Smooth muscle cell (in vitro differentiated cells): Measurements from ENCODE around the gene CLK3. TPM values are rescaled to one million over a fixed set of nuclear protein-coding genes. Genes with fewer than 3 reads are reported as not detected.

Experiments used
- DNase-seq: peaks from one replicate; lab custom pipeline; 2025; ENCODE audit not compliant: unreplicated experiment; lab: John Stamatoyannopoulos, UW
- H2AFZ ChIP-seq: fragments of 200-600 bp; sonication (generic); 2 replicates; pipeline ENCODE4 v1.6.0; 2016; ENCODE audit warnings: antibody characterized with exemption, low read depth, mild to moderate bottlenecking
- H3F3A ChIP-seq: fragments of 200-600 bp; sonication (generic); 2 replicates; pipeline ENCODE4 v1.6.0; 2017; ENCODE audit warnings: antibody characterized with exemption, low read depth
- H3K27ac ChIP-seq: fragments of 200-600 bp; sonication (generic); 2 replicates; pipeline ENCODE4 v1.5.1; 2016; ENCODE audit warnings: low read depth, mild to moderate bottlenecking
- H3K27me3 ChIP-seq: fragments of 200-600 bp; sonication (generic); 2 replicates; pipeline ENCODE4 v1.6.1; 2016; ENCODE audit warnings: low read depth, mild to moderate bottlenecking
- H3K36me3 ChIP-seq: fragments of 200-600 bp; sonication (generic); 2 replicates; pipeline ENCODE4 v1.5.1; 2016; ENCODE audit warnings: low read depth
- H3K4me1 ChIP-seq: fragments of 200-600 bp; sonication (generic); 2 replicates; pipeline ENCODE4 v1.5.1; 2016; ENCODE audit warnings: low read depth
- H3K4me2 ChIP-seq: fragments of 200-600 bp; sonication (generic); 2 replicates; pipeline ENCODE4 v1.6.0; 2016; ENCODE audit warnings: mild to moderate bottlenecking
- H3K4me3 ChIP-seq: fragments of 200-600 bp; sonication (generic); 2 replicates; pipeline ENCODE4 v1.5.1; 2016; ENCODE audit warnings: mild to moderate bottlenecking
- H3K79me2 ChIP-seq: fragments of 200-600 bp; sonication (generic); 2 replicates; pipeline ENCODE4 v1.6.0; 2016; ENCODE audit warnings: low read depth, mild to moderate bottlenecking
- H3K9ac ChIP-seq: fragments of 200-600 bp; sonication (generic); 2 replicates; pipeline ENCODE4 v1.6.0; 2016; ENCODE audit warnings: low read depth
- H3K9me3 ChIP-seq: fragments of 200-600 bp; sonication (generic); replicated peaks from 2 replicates; pipeline ENCODE4 v1.5.1; 2016; ENCODE audit warnings: low read depth
- H4K20me1 ChIP-seq: fragments of 200-600 bp; sonication (generic); 2 replicates; pipeline ENCODE4 v1.6.0; 2016; ENCODE audit warnings: low read depth
- WGBS: methylation state at CpG from one replicate; pipeline ENCODE4 v1.1.7; 2016; ENCODE audit warnings: low lambda C conversion rate; 5-methylcytosine and 5-hydroxymethylcytosine counted together
- polyA plus RNA-seq: library from polyadenylated mRNA; unstranded; fragments of >200 nt; fragmentation: Nextera tagmentation; extraction: Ambion mirVana; gene quantifications from 2 replicates; pipeline ENCODE4 v1.2.1, GENCODE V29; 2016
- total RNA-seq: library from RNA; depleted of rRNA; stranded (reverse); fragments of >200 nt; gene quantifications from 2 replicates; pipeline ENCODE4 v1.2.3, GENCODE V29; 2014
- TF ChIP-seq, protein P1 (sequence below): fragments of 200-600 bp; sonication (generic); IDR thresholded peaks from 2 replicates; pipeline ENCODE4 v1.5.1; 2017; ENCODE audit warnings: borderline replicate concordance, mild to moderate bottlenecking, antibody characterized with exemption; ENCODE audit not compliant: insufficient read depth, poor library complexity, severe bottlenecking

CLK3 gene
- total RNA-seq (92.4 and 105 TPM in 2 replicates), polyA plus RNA-seq (68.8 and 72.6 TPM in 2 replicates)

DNA sequence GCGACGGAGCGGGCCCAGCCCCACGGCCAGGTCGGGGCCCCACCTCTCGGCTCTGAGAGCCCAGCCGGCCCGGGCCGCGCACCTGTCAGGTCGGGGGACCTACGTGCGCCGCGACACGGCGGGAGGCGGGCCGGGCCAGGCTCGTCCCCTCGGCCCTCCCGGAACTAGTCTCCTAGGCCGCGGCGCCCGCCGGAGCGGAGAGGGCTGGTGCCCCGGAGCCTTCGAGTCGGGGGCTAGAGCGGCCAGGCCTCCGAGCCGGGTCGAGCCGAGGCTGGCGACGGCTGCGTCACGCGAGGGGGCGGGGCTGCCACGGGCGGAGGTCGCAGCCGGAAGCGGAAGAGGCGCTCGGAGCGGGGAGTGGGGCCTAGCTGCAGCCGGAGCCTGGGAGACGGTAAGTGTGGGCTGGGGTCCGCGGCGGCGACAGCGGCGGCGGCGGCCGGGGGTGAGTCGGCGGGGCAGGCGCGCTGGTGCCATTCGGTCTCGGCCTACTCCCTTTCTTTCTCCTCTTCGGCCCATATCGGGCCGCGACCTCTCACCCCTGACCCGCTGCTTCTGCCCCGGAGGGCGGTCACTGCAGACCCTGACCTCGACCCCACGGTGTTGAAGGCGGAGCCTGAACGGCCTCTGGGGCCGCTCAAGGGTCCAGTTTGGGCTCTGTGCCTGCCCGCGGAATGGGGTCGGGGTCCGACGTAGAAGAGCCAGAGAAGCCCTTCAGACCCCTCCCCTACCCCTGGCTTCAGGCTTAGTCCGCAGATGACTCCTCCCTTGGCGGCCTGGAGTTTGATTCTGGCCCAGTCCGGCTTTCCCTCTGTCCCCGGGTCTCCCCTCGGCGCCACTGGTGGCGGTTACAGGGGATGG lies at the start of gene CLK3:
Gene CLK3, plus strand, starts transcription at position 329 of the 858 bp plus-strand sequence. CDS start 3,361 bp downstream, outside the sequence.
- Histone ChIP-seq H3K4me3 (peak within 1 kb of the TSS; percentile 92), H4K20me1 (peaks cover 46% of the 10 kb centered on the region), H3K27me3 (no peaks in the 10 kb centered on the region), H3K9me3 (no peaks in the 10 kb centered on the region), H3K4me2 (peak within 1 kb of the TSS; percentile 92), H3K79me2 (peaks cover 53% of the 10 kb centered on the region), H3K4me1 (peaks cover 9% of the 10 kb centered on the region), H3F3A (peaks cover 10% of the 10 kb centered on the region), H3K27ac (peak within 1 kb of the TSS; percentile 91), H3K9ac (peak within 1 kb of the TSS; percentile 99), H3K36me3 (no peaks in the 10 kb centered on the region), H2AFZ (peak within 1 kb of the TSS; percentile 77)
- TF ChIP-seq, protein P1, sequence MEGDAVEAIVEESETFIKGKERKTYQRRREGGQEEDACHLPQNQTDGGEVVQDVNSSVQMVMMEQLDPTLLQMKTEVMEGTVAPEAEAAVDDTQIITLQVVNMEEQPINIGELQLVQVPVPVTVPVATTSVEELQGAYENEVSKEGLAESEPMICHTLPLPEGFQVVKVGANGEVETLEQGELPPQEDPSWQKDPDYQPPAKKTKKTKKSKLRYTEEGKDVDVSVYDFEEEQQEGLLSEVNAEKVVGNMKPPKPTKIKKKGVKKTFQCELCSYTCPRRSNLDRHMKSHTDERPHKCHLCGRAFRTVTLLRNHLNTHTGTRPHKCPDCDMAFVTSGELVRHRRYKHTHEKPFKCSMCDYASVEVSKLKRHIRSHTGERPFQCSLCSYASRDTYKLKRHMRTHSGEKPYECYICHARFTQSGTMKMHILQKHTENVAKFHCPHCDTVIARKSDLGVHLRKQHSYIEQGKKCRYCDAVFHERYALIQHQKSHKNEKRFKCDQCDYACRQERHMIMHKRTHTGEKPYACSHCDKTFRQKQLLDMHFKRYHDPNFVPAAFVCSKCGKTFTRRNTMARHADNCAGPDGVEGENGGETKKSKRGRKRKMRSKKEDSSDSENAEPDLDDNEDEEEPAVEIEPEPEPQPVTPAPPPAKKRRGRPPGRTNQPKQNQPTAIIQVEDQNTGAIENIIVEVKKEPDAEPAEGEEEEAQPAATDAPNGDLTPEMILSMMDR, result no peak
- peak; percentile 84 for DNase-seq
- under 1% methylated on average over 82 of the region's 91 CpGs for WGBS

DNA sequence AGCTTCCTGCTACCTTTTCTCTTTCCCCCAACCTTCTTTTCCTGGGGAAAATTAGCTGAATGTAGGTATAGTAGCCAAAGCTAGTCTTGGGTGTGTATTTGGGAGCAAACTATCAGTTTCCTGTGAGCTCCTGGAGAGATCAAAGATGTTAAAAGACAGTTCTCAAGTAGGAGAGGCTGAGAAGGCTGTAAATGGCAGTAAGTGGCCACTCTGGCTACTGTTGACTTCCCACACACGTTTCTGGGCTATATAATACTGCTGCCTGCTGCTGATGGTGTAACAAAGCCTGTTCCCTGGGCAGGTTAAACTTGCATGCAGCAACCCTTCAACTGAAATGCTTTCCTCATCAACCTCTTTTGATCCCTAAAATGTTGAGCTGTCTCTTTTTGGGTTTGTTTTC lies 47.0 kb upstream of the CLK3 start:
- Histone ChIP-seq H3K4me1 (peaks cover 8% of the 10 kb centered on the region), H3K9ac (no peak overlapping the region), H3K79me2 (no peaks in the 10 kb centered on the region), H4K20me1 (peaks cover 53% of the 10 kb centered on the region), H3K27ac (no peak overlapping the region), H3K4me2 (no peak overlapping the region), H3F3A (no peaks in the 10 kb centered on the region), H3K9me3 (no peaks in the 10 kb centered on the region), H3K4me3 (no peak overlapping the region), H2AFZ (no peak overlapping the region), H3K36me3 (no peaks in the 10 kb centered on the region), H3K27me3 (no peaks in the 10 kb centered on the region)
- TF ChIP-seq, protein P1, result no peak
- 42% methylated on average over 1 of the region's 1 CpG for WGBS
- DNase-seq, result no peak

DNA sequence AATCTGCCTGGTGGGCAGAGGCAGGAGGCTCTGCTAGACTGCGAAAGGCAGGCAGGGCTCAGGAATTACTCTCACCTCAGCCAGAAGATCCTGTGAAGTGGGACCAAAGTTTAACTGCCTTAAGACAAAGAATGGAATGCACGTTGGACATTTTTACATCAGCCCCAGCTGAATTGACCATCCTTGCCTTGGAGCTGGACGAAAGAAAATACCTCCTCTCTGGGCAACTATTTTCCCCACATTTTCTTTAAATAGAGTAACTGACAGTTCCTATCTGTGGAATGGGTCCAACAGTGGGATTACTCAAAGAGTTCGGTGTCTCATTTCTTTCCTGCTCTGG lies 45.9 kb upstream of the CLK3 start:
- H3K9me3 ChIP-seq, result no peaks in the 10 kb centered on the region
- H3K79me2 ChIP-seq, result no peaks in the 10 kb centered on the region
- H3K4me2 ChIP-seq, result no peak overlapping the region
- no peaks in the 10 kb centered on the region for H3K27me3 ChIP-seq
- H4K20me1 ChIP-seq, result peaks cover 46% of the 10 kb centered on the region
- H3K9ac ChIP-seq, result no peak overlapping the region
- 83% methylated on average over 4 of the region's 4 CpGs for WGBS
- no peaks in the 10 kb centered on the region for H3K36me3 ChIP-seq
- no peaks in the 10 kb centered on the region for H3F3A ChIP-seq
- H3K27ac ChIP-seq, result no peak overlapping the region
- H3K4me1 ChIP-seq, result peaks cover 7% of the 10 kb centered on the region
- TF ChIP-seq, protein P1, result no peak
- no peak for DNase-seq
- no peak overlapping the region for H2AFZ ChIP-seq
- no peak overlapping the region for H3K4me3 ChIP-seq

DNA sequence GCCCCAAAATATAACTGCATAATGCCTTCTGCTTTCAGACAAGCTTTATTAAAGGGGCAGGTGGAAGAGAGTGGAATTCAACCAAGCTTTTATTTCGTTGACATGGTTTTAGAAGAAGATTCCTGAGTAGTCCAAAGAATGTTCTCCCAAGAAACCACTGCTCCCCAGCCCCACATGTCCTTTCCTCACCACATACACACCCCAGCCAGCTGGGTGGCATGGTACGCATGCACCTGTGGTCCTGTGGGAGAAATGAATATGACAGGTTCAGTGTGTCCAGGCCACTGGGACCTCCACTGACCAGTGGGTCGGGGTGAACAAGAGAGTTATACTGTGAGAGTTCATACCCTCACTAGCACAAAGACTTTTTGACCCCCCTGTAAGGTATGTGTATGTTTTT lies 44.4 kb upstream of the CLK3 start:
- TF ChIP-seq, protein P1, result no peak
- no peaks in the 10 kb centered on the region for H3K9me3 ChIP-seq
- no peak overlapping the region for H2AFZ ChIP-seq
- 94% methylated on average over 3 of the region's 3 CpGs for WGBS
- H3K9ac ChIP-seq, result no peak overlapping the region
- H3K36me3 ChIP-seq, result no peaks in the 10 kb centered on the region
- H3F3A ChIP-seq, result no peaks in the 10 kb centered on the region
- no peaks in the 10 kb centered on the region for H3K79me2 ChIP-seq
- no peak overlapping the region for H3K27ac ChIP-seq
- H3K4me3 ChIP-seq, result no peak overlapping the region
- H3K4me1 ChIP-seq, result no peaks in the 10 kb centered on the region
- H3K27me3 ChIP-seq, result no peaks in the 10 kb centered on the region
- H4K20me1 ChIP-seq, result peaks cover 35% of the 10 kb centered on the region
- H3K4me2 ChIP-seq, result no peak overlapping the region
- DNase-seq, result no peak
